Uterus (tissue), 2 donors: Measurements from ENCODE around the gene FBXO9.

Source experiments
- CTCF ChIP-seq, 4 experiments: fragments of 200-600 bp in 2 of 4; fragments of 450-650 bp in 2 of 4; sonication (generic) in 2 of 4; IDR thresholded peaks; one replicate each; pipeline ENCODE4 v1.5.1; 2016 to 2019; ENCODE audit warnings: antibody characterized with exemption in 4 of 4, mild to moderate bottlenecking in 2 of 4, moderate library complexity in 1 of 4
- POLR2A ChIP-seq, 2 donors: fragments of 450-650 bp; IDR thresholded peaks; one replicate each; pipeline ENCODE4 v1.6.1; 2016; ENCODE audit warnings: antibody characterized with exemption in 2 of 2, mild to moderate bottlenecking in 1 of 2, moderate library complexity in 1 of 2

GRCh38 chr6:53109612-53110011 is 44.4 kb downstream of the FBXO9 start:
- no peak for TF ChIP-seq CTCF (IDR thresholded peaks at IDR 0.05)
- TF ChIP-seq POLR2A (IDR thresholded peaks at IDR 0.05) = no peak
